GM12872 (cell line): ENCODE results near the gene ITGA1.
A peak's percentile ranks its signal among the peaks of the same experiment; 100 is the strongest.

Source experiments
- TF ChIP-seq, protein P1 (sequence below): IDR thresholded peaks from 3 replicates; pipeline ENCODE4 v1.5.1; 2011; ENCODE audit warnings: low read depth, mild to moderate bottlenecking, low read length, moderate library complexity; ENCODE audit not compliant: insufficient read depth

Gene ITGA1

DNA sequence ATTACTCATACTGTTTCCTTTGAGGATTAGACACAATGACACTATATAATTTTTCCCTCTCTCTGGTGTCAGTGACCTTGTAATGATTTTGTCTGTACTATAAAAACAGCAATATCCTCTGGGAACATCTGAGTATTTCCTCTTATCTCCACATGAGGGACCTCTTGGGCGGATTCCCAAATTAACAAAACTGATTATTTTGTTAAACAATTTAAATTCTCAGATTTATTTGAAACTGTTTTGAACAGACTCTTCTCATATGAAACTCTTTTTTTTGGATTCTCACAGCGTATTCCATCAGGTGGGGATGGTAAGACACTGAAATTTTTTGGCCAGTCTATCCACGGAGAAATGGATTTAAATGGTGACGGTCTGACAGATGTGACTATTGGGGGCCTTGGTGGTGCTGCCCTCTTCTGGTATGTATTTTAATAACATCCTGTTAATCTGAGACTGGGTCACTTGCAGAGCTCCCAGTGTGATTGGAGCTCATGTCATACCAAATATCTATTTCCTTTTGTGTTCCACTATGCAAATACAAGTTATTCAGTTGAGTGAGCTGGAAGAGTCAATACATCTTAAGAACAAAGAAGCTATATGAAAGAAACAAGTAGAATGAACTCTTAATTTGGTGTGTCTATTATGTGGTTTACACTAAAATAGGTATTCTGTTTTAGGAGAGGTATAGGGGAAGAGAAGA, 127.6 kb downstream of the ITGA1 start:
- TF ChIP-seq, protein P1, sequence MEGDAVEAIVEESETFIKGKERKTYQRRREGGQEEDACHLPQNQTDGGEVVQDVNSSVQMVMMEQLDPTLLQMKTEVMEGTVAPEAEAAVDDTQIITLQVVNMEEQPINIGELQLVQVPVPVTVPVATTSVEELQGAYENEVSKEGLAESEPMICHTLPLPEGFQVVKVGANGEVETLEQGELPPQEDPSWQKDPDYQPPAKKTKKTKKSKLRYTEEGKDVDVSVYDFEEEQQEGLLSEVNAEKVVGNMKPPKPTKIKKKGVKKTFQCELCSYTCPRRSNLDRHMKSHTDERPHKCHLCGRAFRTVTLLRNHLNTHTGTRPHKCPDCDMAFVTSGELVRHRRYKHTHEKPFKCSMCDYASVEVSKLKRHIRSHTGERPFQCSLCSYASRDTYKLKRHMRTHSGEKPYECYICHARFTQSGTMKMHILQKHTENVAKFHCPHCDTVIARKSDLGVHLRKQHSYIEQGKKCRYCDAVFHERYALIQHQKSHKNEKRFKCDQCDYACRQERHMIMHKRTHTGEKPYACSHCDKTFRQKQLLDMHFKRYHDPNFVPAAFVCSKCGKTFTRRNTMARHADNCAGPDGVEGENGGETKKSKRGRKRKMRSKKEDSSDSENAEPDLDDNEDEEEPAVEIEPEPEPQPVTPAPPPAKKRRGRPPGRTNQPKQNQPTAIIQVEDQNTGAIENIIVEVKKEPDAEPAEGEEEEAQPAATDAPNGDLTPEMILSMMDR: peak; percentile 55

- TF ChIP-seq, protein P1: no peak
Measured at GRCh38 chr5:52920929-52921328, 133.2 kb downstream of the ITGA1 start.

GRCh38 chr5:52922384-52922783, 134.7 kb downstream of the ITGA1 start:
- TF ChIP-seq, protein P1: no peak

DNA sequence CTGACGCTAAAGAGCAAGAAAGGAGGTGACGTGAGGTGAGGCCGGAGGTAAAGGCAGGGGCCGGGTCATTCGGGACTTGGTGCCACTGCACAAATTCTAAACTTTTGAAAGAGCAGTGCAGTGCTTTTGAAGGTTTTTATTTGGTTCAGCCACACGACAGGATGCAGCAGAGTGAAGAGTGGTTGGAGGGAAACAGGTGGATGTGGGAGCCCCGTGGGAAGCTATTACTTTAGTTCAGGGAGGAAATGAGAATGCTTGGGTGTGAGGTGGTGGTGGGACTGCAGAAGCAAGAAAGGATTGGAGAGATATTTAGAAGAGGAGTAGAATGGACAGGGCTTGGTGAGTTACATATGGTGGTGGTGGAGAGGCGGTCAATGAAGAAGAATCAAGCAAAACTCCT, 136.7 kb downstream of the ITGA1 start:
- TF ChIP-seq, protein P1: no peak

DNA sequence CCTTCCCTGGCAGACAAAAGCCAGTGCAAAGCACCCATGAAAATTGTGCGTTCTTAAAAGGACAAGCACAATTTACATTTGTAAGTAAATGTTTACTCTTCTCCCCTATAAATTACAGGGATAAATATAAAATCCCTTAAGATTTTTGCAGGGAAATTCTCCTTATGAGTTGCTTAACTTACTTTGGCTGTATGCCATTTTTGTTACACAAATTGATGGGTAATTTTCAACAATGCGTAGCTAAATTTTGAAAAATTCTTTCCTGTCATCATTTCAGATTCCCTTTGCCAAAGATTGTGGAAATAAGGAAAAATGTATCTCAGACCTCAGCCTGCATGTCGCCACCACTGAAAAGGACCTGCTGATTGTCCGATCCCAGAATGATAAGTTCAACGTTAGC, 137.3 kb downstream of the ITGA1 start:
- TF ChIP-seq, protein P1: no peak

GRCh38 chr5:52928689-52929088, 141.0 kb downstream of the ITGA1 start:
- TF ChIP-seq, protein P1: no peak

DNA sequence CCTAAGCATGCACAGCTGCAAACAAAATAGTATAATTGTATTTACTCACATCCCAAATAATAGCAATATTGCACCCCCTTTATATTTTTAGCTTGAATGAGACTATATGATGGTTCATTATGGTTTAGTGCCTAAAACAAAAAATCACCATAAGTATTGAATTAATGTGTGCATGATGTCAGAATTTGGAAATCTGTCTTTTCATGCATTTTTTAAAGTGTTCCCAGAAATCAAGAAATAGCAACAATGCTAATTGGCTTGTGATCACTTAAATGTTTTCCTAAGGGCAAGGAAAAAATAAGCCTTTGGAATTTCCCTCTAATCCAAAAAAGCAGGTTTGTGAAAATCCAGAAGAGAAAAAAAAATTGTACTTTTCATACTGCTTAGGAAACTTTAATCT, 150.5 kb downstream of the ITGA1 start:
- TF ChIP-seq, protein P1: no peak
